Measurements from ENCODE around the gene TRPC4. TPM values are rescaled to one million over a fixed set of nuclear protein-coding genes. Genes with fewer than 3 reads are reported as not detected.

TRPC4 gene
- total RNA-seq, 1 experiment from 2014 or later = 0.10 TPM

GRCh38 chr13:37701306-37701705, 168.3 kb downstream of the TRPC4 start:
- no peak overlapping the region for H3K4me3 ChIP-seq (ENCODE audit: low read depth in 2 of 2, low read length in 2 of 2)
- no peaks in the 10 kb centered on the region for H3K36me3 ChIP-seq (ENCODE audit: control insufficient read depth, insufficient read depth, low read length)
- ChIA-PET POLR2A (no interaction called here), CTCF (no interaction called here)
- no peaks in the 10 kb centered on the region for H3K4me1 ChIP-seq (ENCODE audit: control insufficient read depth, insufficient read depth, low read length)
- no TSS peak for BruUV-seq (replicated peaks)
- intact Hi-C loops (cut with micrococcal nuclease; ENCODE audit: unreplicated experiment) = no loop called here
- no peak for ATAC-seq
- DNase-seq (ENCODE audit: low read depth, low spot score) = no peak
- no peaks in the 10 kb centered on the region for H3K27me3 ChIP-seq (ENCODE audit: control insufficient read depth, insufficient read depth, low read length)
- TF ChIP-seq TCF7L2 (IDR thresholded peaks at IDR 0.05; ENCODE audit: low read depth, low read length) = no peak
- no peak for TF ChIP-seq CTCF (IDR thresholded peaks at IDR 0.05)
- no peak for TF ChIP-seq SIN3A (IDR thresholded peaks at IDR 0.05; ENCODE audit: borderline replicate concordance, insufficient read depth, low read depth, low read length)
- no peak for TF ChIP-seq REST (IDR thresholded peaks at IDR 0.05; ENCODE audit: insufficient read depth in 1 of 2, low read depth in 2 of 2, low read length in 1 of 2)
- TF ChIP-seq POLR2AphosphoS5 (IDR thresholded peaks at IDR 0.05; ENCODE audit: low read depth, low read length) = no peak
- H3K27ac ChIP-seq (ENCODE audit: low read length) = no peak overlapping the region
- in situ Hi-C loops (cut with HindIII; ENCODE audit: low pct_unique_long_range_greater_than_20kb, low sequenced_read_pairs) = no loop called here
- no peaks in the 10 kb centered on the region for H3K9me3 ChIP-seq (ENCODE audit: control insufficient read depth, insufficient read depth, low read depth, low read length)

- Histone ChIP-seq H3K36me3 (ENCODE audit: control insufficient read depth, insufficient read depth, low read length) (no peaks in the 10 kb centered on the region), H3K9me3 (ENCODE audit: control insufficient read depth, insufficient read depth, low read depth, low read length) (no peaks in the 10 kb centered on the region), H3K4me1 (ENCODE audit: control insufficient read depth, insufficient read depth, low read length) (no peaks in the 10 kb centered on the region), H3K27me3 (ENCODE audit: control insufficient read depth, insufficient read depth, low read length) (no peaks in the 10 kb centered on the region), H3K4me3 (ENCODE audit: low read depth in 2 of 2, low read length in 2 of 2) (no peak overlapping the region), H3K27ac (ENCODE audit: low read length) (no peak overlapping the region)
- no TSS peak for BruUV-seq (replicated peaks)
- POLR2A ChIA-PET = no interaction called here
- ATAC-seq = no peak
- intact Hi-C loops (cut with micrococcal nuclease; ENCODE audit: unreplicated experiment) = no loop called here
- in situ Hi-C loops (cut with HindIII; ENCODE audit: low pct_unique_long_range_greater_than_20kb, low sequenced_read_pairs) = no loop called here
- DNase-seq (ENCODE audit: low read depth, low spot score) = no peak
- TF ChIP-seq TCF7L2 (IDR thresholded peaks at IDR 0.05; ENCODE audit: low read depth, low read length) (no peak), REST (IDR thresholded peaks at IDR 0.05; ENCODE audit: insufficient read depth in 1 of 2, low read depth in 2 of 2, low read length in 1 of 2) (no peak), CTCF (IDR thresholded peaks at IDR 0.05) (no peak), POLR2AphosphoS5 (IDR thresholded peaks at IDR 0.05; ENCODE audit: low read depth, low read length) (no peak), SIN3A (IDR thresholded peaks at IDR 0.05; ENCODE audit: borderline replicate concordance, insufficient read depth, low read depth, low read length) (no peak)
- CTCF ChIA-PET = no interaction called here
Measured at GRCh38 chr13:37700887-37701286, 168.7 kb downstream of the TRPC4 start.
